K562 (cell line): ENCODE measurements around the gene UBA1. TPM values are rescaled to one million over a fixed set of nuclear protein-coding genes. Genes with fewer than 3 reads are reported as not detected.

Experiments used
- CXXC5 ChIP-seq: fragments of 250-450 bp; sonication (Bioruptor Pico); IDR thresholded peaks from 2 replicates; pipeline ENCODE4 v1.8.0; 2022; ENCODE audit warnings: inconsistent platforms, mild to moderate bottlenecking, moderate library complexity
- EGR1 ChIP-seq: fragments of 450-650 bp; conservative IDR thresholded peaks from 2 replicates; pipeline ENCODE4 v1.6.1; 2017; ENCODE audit warnings: mild to moderate bottlenecking
- ELF1 ChIP-seq: fragments of 200-800 bp; sonication (Bioruptor generic); IDR thresholded peaks from 2 replicates; pipeline ENCODE4 v1.6.1; 2016; ENCODE audit warnings: missing genetic modification characterization, missing compliant biosample characterization
- FIP1L1 ChIP-seq: fragments of 200-400 bp; formaldehyde crosslinking; IDR thresholded peaks from 2 replicates; pipeline ENCODE4 v1.6.1; 2018; ENCODE audit warnings: mild to moderate bottlenecking, low read depth, low read length; ENCODE audit not compliant: poor library complexity, severe bottlenecking
- FOXP1 ChIP-seq: sonication (generic); formaldehyde crosslinking; IDR thresholded peaks from 2 replicates; pipeline ENCODE4 v1.8.0; 2022; ENCODE audit warnings: mild to moderate bottlenecking, missing genetic modification reagents
- GABPA ChIP-seq: fragments of 200-800 bp; sonication (Bioruptor generic); conservative IDR thresholded peaks from 2 replicates; pipeline ENCODE4 v1.6.1; 2016; ENCODE audit warnings: low read depth, missing genetic modification characterization, missing compliant biosample characterization
- GTF2A2 ChIP-seq: IDR thresholded peaks from 2 replicates; pipeline ENCODE4 v1.6.1; 2016; ENCODE audit warnings: mild to moderate bottlenecking, missing genetic modification characterization, missing compliant biosample characterization
- HDAC1 ChIP-seq, 2 experiments: fragments of 450-650 bp; IDR thresholded peaks; 2 replicates each; pipeline ENCODE4 v1.6.1; 2016 to 2017; ENCODE audit warnings: inconsistent platforms in 1 of 2, mild to moderate bottlenecking in 1 of 2, moderate library complexity in 1 of 2
- HDAC8 ChIP-seq: fragments of 450-650 bp; IDR thresholded peaks from 2 replicates; pipeline ENCODE4 v1.6.1; 2016; ENCODE audit warnings: mild to moderate bottlenecking, missing genetic modification characterization, moderate library complexity, missing compliant biosample characterization
- KAT2B ChIP-seq: IDR thresholded peaks from one replicate; pipeline ENCODE4 v1.6.1; 2012; ENCODE audit warnings: low read depth, mild to moderate bottlenecking, control low read depth, inconsistent platforms, low read length, moderate library complexity
- KDM5B ChIP-seq: fragments of 200-600 bp; sonication (generic); IDR thresholded peaks from 2 replicates; pipeline ENCODE4 v1.6.1; 2012; ENCODE audit warnings: low read depth, mild to moderate bottlenecking, moderate library complexity, low read length, control low read depth, inconsistent platforms; ENCODE audit not compliant: insufficient replicate concordance
- L3MBTL2 ChIP-seq: fragments of 450-650 bp; IDR thresholded peaks from 2 replicates; pipeline ENCODE4 v1.6.1; 2016; ENCODE audit warnings: mild to moderate bottlenecking, moderate library complexity
- MAZ ChIP-seq, 2 experiments: fragments of 450-650 bp in 1 of 2; sonication (generic) in 1 of 2; formaldehyde crosslinking; IDR thresholded peaks in 1 of 2; conservative IDR thresholded peaks in 1 of 2; 2 replicates each; pipeline versions ENCODE4 v1.4.0 to v1.5.0; 2020; ENCODE audit warnings: mild to moderate bottlenecking in 1 of 2, missing genetic modification reagents in 1 of 2
- MTF1 ChIP-seq: fragments of 250-450 bp; sonication (Bioruptor Pico); IDR thresholded peaks from 2 replicates; pipeline ENCODE4 v1.9.0; 2021; ENCODE audit warnings: moderate library complexity, mild to moderate bottlenecking, inconsistent platforms, borderline replicate concordance
- NR4A1 ChIP-seq, 2 experiments: fragments of 250-450 bp in 1 of 2; fragments of 450-650 bp in 1 of 2; sonication (Bioruptor Pico) in 1 of 2; IDR thresholded peaks; 2 replicates each; pipeline versions ENCODE4 v1.4.0 to v1.6.1; 2016 to 2020; ENCODE audit warnings: mild to moderate bottlenecking in 2 of 2, missing compliant biosample characterization in 1 of 2, missing genetic modification characterization in 1 of 2, moderate library complexity in 1 of 2
- PCBP1 ChIP-seq: fragments of 200-400 bp; formaldehyde crosslinking; IDR thresholded peaks from 2 replicates; pipeline ENCODE4 v1.6.1; 2018; ENCODE audit warnings: mild to moderate bottlenecking, low read depth, low read length; ENCODE audit not compliant: poor library complexity, severe bottlenecking
- PHF8 ChIP-seq: fragments of 200-600 bp; sonication (generic); IDR thresholded peaks from 2 replicates; pipeline ENCODE4 v1.6.1; 2012; ENCODE audit warnings: mixed run types, mild to moderate bottlenecking, inconsistent platforms, low read length, moderate library complexity, borderline replicate concordance
- PML ChIP-seq: IDR thresholded peaks from 2 replicates; pipeline ENCODE4 v1.6.1; 2012; ENCODE audit warnings: low read length, inconsistent platforms
- POLR2G ChIP-seq: fragments of 200-400 bp; formaldehyde crosslinking; IDR thresholded peaks from 2 replicates; pipeline ENCODE4 v1.6.1; 2017; ENCODE audit warnings: low read depth, mild to moderate bottlenecking, antibody characterized with exemption, low read length, moderate library complexity
- PURB ChIP-seq: sonication (generic); formaldehyde crosslinking; IDR thresholded peaks from 2 replicates; pipeline ENCODE4 v1.9.0; 2021; ENCODE audit warnings: low read depth, mild to moderate bottlenecking, missing genetic modification reagents
- RAD21 ChIP-seq, 2 experiments: fragments of 250-450 bp in 1 of 2; fragments of 450-650 bp in 1 of 2; sonication (Bioruptor Pico) in 1 of 2; formaldehyde crosslinking in 1 of 2; IDR thresholded peaks in 1 of 2; conservative IDR thresholded peaks in 1 of 2; 2 replicates each; pipeline versions ENCODE4 v1.4.0 to v1.8.0; 2020 to 2022; ENCODE audit warnings: mild to moderate bottlenecking in 2 of 2, moderate library complexity in 1 of 2
- RBFOX2 ChIP-seq: fragments of 200-400 bp; formaldehyde crosslinking; IDR thresholded peaks from 2 replicates; pipeline ENCODE4 v1.6.1; 2017; ENCODE audit warnings: low read depth, mild to moderate bottlenecking, low read length, moderate library complexity
- TAF1 ChIP-seq: IDR thresholded peaks from 2 replicates; pipeline ENCODE4 v1.6.1; 2011; ENCODE audit warnings: mild to moderate bottlenecking, low read length, moderate library complexity; ENCODE audit not compliant: insufficient read depth, control insufficient read depth, severe bottlenecking; ENCODE audit errors: extremely low read depth
- TAF9B ChIP-seq: fragments of 450-650 bp; IDR thresholded peaks from 2 replicates; pipeline ENCODE4 v1.6.1; 2018; ENCODE audit warnings: mild to moderate bottlenecking; ENCODE audit not compliant: partially characterized antibody
- YY1 ChIP-seq, 3 experiments: IDR thresholded peaks; 2 replicates each; pipeline ENCODE4 v1.6.1; 2011; ENCODE audit warnings: low read length in 2 of 3, mild to moderate bottlenecking in 2 of 3, moderate library complexity in 2 of 3, borderline replicate concordance in 1 of 3, control low read depth in 1 of 3, low read depth in 1 of 3; ENCODE audit not compliant: insufficient read depth in 3 of 3, insufficient replicate concordance in 2 of 3, control insufficient read depth in 1 of 3, insufficient read length in 1 of 3; ENCODE audit errors: extremely low read depth in 1 of 3
- ZNF830 ChIP-seq: fragments of 250-450 bp; sonication (Bioruptor Pico); IDR thresholded peaks from 2 replicates; pipeline ENCODE4 v1.5.0; 2021; ENCODE audit warnings: mild to moderate bottlenecking
- polyA plus RNA-seq, 8 experiments: library from polyadenylated mRNA; depleted of rRNA in 4 of 8; stranded (reverse) in 5 of 8; unstranded in 3 of 8; fragments of >200 nt; fragmentation: Nextera tagmentation in 2 of 8; fragmentation: Illumina TruSeq in 1 of 8; extraction: Ambion mirVana in 2 of 8; extraction: Trizol in 1 of 8; gene quantifications; 2 replicates each; pipeline versions ENCODE4 v1.2.1 to v1.2.3, GENCODE V29; 2011 to 2014; ENCODE audit warnings: inconsistent platforms in 1 of 8, missing spikeins in 1 of 8
- total RNA-seq, 7 experiments: library from RNA; depleted of rRNA in 6 of 7; stranded (reverse); fragments of >200 nt in 6 of 7; fragmentation: Illumina TruSeq in 2 of 7; extraction: Trizol in 2 of 7; gene quantifications; 2 replicates each; pipeline versions ENCODE4 v1.2.1 to v1.2.3, GENCODE V29; 2011 to 2021; ENCODE audit warnings: low replicate concordance in 1 of 7
- TF ChIP-seq, protein P1 (sequence below): sonication (generic); formaldehyde crosslinking; IDR thresholded peaks from 2 replicates; pipeline ENCODE4 v1.8.0; 2022; ENCODE audit warnings: missing genetic modification reagents, mild to moderate bottlenecking, moderate library complexity, borderline replicate concordance

UBA1 gene
- total and polyA plus RNA-seq, 9 of the 15 experiments (the other 6 are each of a cell fraction or from before 2014, with no cell fraction given), result 32.0 to 174 (median 93.6) TPM

DNA sequence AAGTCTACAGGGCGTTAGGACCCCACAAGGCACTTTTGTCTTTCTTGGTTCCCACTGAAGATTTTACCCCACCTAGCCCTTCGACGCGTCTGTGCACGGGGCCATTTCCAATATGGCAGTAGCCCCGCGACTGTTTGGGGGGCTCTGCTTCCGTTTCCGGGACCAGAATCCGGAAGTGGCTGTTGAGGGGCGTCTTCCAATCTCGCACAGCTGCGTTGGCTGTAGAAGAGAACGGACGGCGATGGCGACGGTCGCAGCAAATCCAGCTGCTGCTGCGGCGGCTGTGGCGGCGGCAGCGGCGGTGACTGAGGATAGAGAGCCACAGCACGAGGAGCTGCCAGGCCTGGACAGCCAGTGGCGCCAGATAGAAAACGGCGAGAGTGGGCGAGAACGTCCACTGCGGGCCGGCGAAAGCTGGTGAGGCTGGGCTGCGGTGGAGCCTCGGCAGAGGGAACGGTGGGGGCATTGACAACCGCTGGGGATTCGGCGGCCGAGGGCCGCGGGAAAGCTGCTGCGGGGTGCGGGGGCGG, 39.2 kb downstream of the UBA1 start, which contains the start of gene USP11 (continued):
- TF ChIP-seq RBFOX2 (peak; percentile 90), PURB (CRISPR knock-in tag) (no peak), RAD21 (CRISPR knock-in tag; conservative IDR thresholded peaks at IDR 0.05 in 1 of 2, IDR thresholded peaks at IDR 0.05 in 1 of 2) (no peak), NR4A1 (CRISPR knock-in tag; IDR thresholded peaks at IDR 0.05) (0 out of 2 replicates have a peak, but pooled peaks have one; percentile 53), NR4A1 (tag; IDR thresholded peaks at IDR 0.05) (0 out of 2 replicates have a peak, but pooled peaks have one; percentile 17), EGR1 (peak; percentile 87), PHF8 (peak; percentile 69; the same call in 1 of the 2 replicates), KAT2B (no peak), KDM5B (peak; percentile 47), YY1 (IDR thresholded peaks at IDR 0.05; ENCODE audit: borderline replicate concordance in 1 of 3, control insufficient read depth in 1 of 3, extremely low read depth in 1 of 3, insufficient read depth in 3 of 3, insufficient read length in 1 of 3, insufficient replicate concordance in 2 of 3, low read depth in 1 of 3, low read length in 2 of 3) (peak in 2 of 3 experiments; percentile 81 to 86), MAZ (CRISPR knock-in tag; conservative IDR thresholded peaks at IDR 0.05 in 1 of 2, IDR thresholded peaks at IDR 0.05 in 1 of 2) (0 out of 4 replicates have a peak, but pooled peaks of 1 of the 2 experiments have one; percentile 7), PML (0 out of 2 replicates have a peak, but pooled peaks have one; percentile 26), FOXP1 (CRISPR knock-in tag) (0 out of 2 replicates have a peak, but pooled peaks have one; percentile 73), GTF2A2 (tag) (no peak), HDAC1 (IDR thresholded peaks at IDR 0.05) (peak in 1 of 2 experiments; percentile 72; a peak in 2 of 4 replicates), CXXC5 (CRISPR knock-in tag) (no peak), FIP1L1 (peak; percentile 39), PCBP1 (no peak), TAF1 (peak; percentile 40), TAF9B (peak; percentile 63), L3MBTL2 (peak; percentile 52), ELF1 (tag) (peak; percentile 78), ZNF830 (CRISPR knock-in tag) (no peak), HDAC8 (tag) (no peak), POLR2G (peak; percentile 93), GABPA (peak; percentile 89), MTF1 (no peak)
- TF ChIP-seq, protein P1, sequence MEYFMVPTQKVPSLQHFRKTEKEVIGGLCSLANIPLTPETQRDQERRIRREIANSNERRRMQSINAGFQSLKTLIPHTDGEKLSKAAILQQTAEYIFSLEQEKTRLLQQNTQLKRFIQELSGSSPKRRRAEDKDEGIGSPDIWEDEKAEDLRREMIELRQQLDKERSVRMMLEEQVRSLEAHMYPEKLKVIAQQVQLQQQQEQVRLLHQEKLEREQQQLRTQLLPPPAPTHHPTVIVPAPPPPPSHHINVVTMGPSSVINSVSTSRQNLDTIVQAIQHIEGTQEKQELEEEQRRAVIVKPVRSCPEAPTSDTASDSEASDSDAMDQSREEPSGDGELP (CRISPR knock-in tag), result peak; percentile 77
